OCI-LY1 (cell line): ENCODE measurements around the gene WDFY2.

Experiments used
- H2AFZ ChIP-seq: fragments of 200-600 bp; sonication (generic), shearing (Covaris generic); 2 replicates; pipeline ENCODE4 v1.6.0; 2014; ENCODE audit warnings: antibody characterized with exemption, mild to moderate bottlenecking, low read length
- H3F3A ChIP-seq: fragments of 200-600 bp; sonication (generic), shearing (Covaris generic); 2 replicates; pipeline ENCODE4 v1.6.0; 2014; ENCODE audit warnings: mild to moderate bottlenecking, antibody characterized with exemption, low read length, moderate library complexity; ENCODE audit not compliant: insufficient read depth
- H3K27ac ChIP-seq: fragments of 200-600 bp; sonication (generic); 2 replicates; pipeline ENCODE4 v1.5.1; 2014; ENCODE audit warnings: low read length, mixed run types, mild to moderate bottlenecking, low read depth; ENCODE audit not compliant: poor library complexity, severe bottlenecking
- H3K27me3 ChIP-seq: fragments of 200-600 bp; sonication (generic); 2 replicates; pipeline ENCODE4 v1.6.0; 2014; ENCODE audit warnings: antibody characterized with exemption, mild to moderate bottlenecking, low read length, moderate library complexity; ENCODE audit not compliant: insufficient read depth
- H3K36me3 ChIP-seq: fragments of 200-600 bp; sonication (generic); 2 replicates; pipeline ENCODE4 v1.6.1; 2014; ENCODE audit warnings: mild to moderate bottlenecking, antibody characterized with exemption, low read length, moderate library complexity, mixed read lengths; ENCODE audit not compliant: insufficient read depth
- H3K4me1 ChIP-seq: fragments of 200-600 bp; sonication (generic); 2 replicates; pipeline ENCODE4 v1.5.1; 2014; ENCODE audit warnings: mild to moderate bottlenecking, low read length, moderate library complexity; ENCODE audit not compliant: insufficient read depth, severe bottlenecking
- H3K4me2 ChIP-seq: fragments of 200-600 bp; sonication (generic), shearing (Covaris generic); 2 replicates; pipeline ENCODE4 v1.6.1; 2014; ENCODE audit warnings: low read length
- H3K4me3 ChIP-seq: fragments of 200-600 bp; sonication (generic); 2 replicates; pipeline ENCODE4 v1.5.1; 2014; ENCODE audit warnings: low read length, low read depth, mild to moderate bottlenecking, mixed read lengths; ENCODE audit not compliant: poor library complexity, severe bottlenecking
- H3K79me2 ChIP-seq: fragments of 200-600 bp; shearing (Covaris generic); 2 replicates; pipeline ENCODE4 v1.6.1; 2016; ENCODE audit warnings: mixed run types, low read length, mixed read lengths; ENCODE audit not compliant: insufficient read depth
- H3K9ac ChIP-seq: fragments of 200-600 bp; sonication (generic), shearing (Covaris generic); 2 replicates; pipeline ENCODE4 v1.6.1; 2014; ENCODE audit warnings: mild to moderate bottlenecking, low read length, mixed read lengths
- H3K9me2 ChIP-seq: fragments of 200-600 bp; sonication (generic), shearing (Covaris generic); 2 replicates; pipeline ENCODE4 v1.6.1; 2014; ENCODE audit warnings: low read depth, mild to moderate bottlenecking, low read length, mixed read lengths
- H3K9me3 ChIP-seq: fragments of 200-600 bp; shearing (Covaris generic); 2 replicates; pipeline ENCODE4 v1.6.1; 2014; ENCODE audit warnings: low read length, mixed read lengths
- H4K20me1 ChIP-seq: fragments of 200-600 bp; sonication (generic), shearing (Covaris generic); 2 replicates; pipeline ENCODE4 v1.6.0; 2016; ENCODE audit warnings: mild to moderate bottlenecking, low read length; ENCODE audit not compliant: insufficient read depth
- CTCF ChIP-seq: fragments of 200-600 bp; sonication (generic), shearing (Covaris generic); IDR thresholded peaks from 2 replicates; pipeline ENCODE4 v1.5.1; 2017; ENCODE audit warnings: mild to moderate bottlenecking, antibody characterized with exemption, low read length, moderate library complexity, mixed read lengths
- EZH2 ChIP-seq: fragments of 200-600 bp; sonication (generic), shearing (Covaris generic); IDR thresholded peaks from 2 replicates; pipeline ENCODE4 v1.8.0; 2017; ENCODE audit warnings: borderline replicate concordance, mixed run types, mild to moderate bottlenecking, antibody characterized with exemption, low read length, moderate library complexity, mixed read lengths

WDFY2 gene

GRCh38 chr13:51727634-51728274 is 143.5 kb downstream of the WDFY2 start:
- TF ChIP-seq CTCF = no peak
- TF ChIP-seq EZH2 = no peak
- no peak overlapping the region for H3K4me3 ChIP-seq
- no peaks in the 10 kb centered on the region for H3K36me3 ChIP-seq
- H3K9me3 ChIP-seq = no peaks in the 10 kb centered on the region
- no peak overlapping the region for H3K4me2 ChIP-seq
- no peaks in the 10 kb centered on the region for H4K20me1 ChIP-seq
- H3K79me2 ChIP-seq = no peaks in the 10 kb centered on the region
- H3F3A ChIP-seq = no peaks in the 10 kb centered on the region
- no peak overlapping the region for H3K27ac ChIP-seq
- no peaks in the 10 kb centered on the region for H3K4me1 ChIP-seq
- no peaks in the 10 kb centered on the region for H3K27me3 ChIP-seq
- no peak overlapping the region for H2AFZ ChIP-seq
- no peaks in the 10 kb centered on the region for H3K9me2 ChIP-seq
- no peak overlapping the region for H3K9ac ChIP-seq

- Histone ChIP-seq H3K4me3 (no peak overlapping the region), H3K79me2 (no peaks in the 10 kb centered on the region), H3K36me3 (no peaks in the 10 kb centered on the region), H3K9ac (no peak overlapping the region), H3K9me2 (no peaks in the 10 kb centered on the region), H3K27me3 (no peaks in the 10 kb centered on the region), H3K4me2 (no peak overlapping the region), H3K27ac (no peak overlapping the region), H3F3A (no peaks in the 10 kb centered on the region), H3K9me3 (no peaks in the 10 kb centered on the region), H4K20me1 (no peaks in the 10 kb centered on the region), H3K4me1 (no peaks in the 10 kb centered on the region), H2AFZ (no peak overlapping the region)
- TF ChIP-seq EZH2 (no peak), CTCF (no peak)
Measured at GRCh38 chr13:51728275-51728673, 144.0 kb downstream of the WDFY2 start.

- TF ChIP-seq CTCF (no peak), EZH2 (no peak)
Measured at GRCh38 chr13:51728972-51729371, 144.7 kb downstream of the WDFY2 start.

More at GRCh38 chr13:51728972-51729371, 144.7 kb downstream of the WDFY2 start:
- Histone ChIP-seq H3K9ac (no peak overlapping the region), H3K4me3 (no peak overlapping the region), H3K27me3 (no peaks in the 10 kb centered on the region), H3F3A (no peaks in the 10 kb centered on the region), H3K4me2 (no peak overlapping the region), H3K36me3 (no peaks in the 10 kb centered on the region), H3K79me2 (no peaks in the 10 kb centered on the region), H3K27ac (no peak overlapping the region), H3K9me3 (no peaks in the 10 kb centered on the region), H3K9me2 (no peaks in the 10 kb centered on the region), H3K4me1 (no peaks in the 10 kb centered on the region), H2AFZ (no peak overlapping the region), H4K20me1 (no peaks in the 10 kb centered on the region)
